Activated B cell treated with CpG ODN at 0.5 μM for 24 hours (primary cell): ENCODE results near the gene GOLGA3. TPM values are rescaled to one million over a fixed set of nuclear protein-coding genes. Genes with fewer than 3 reads are reported as not detected.

ENCODE experiments used
- ATAC-seq: fragments of 200-7000 bp; cut with Tn5 transposase; one replicate; pipeline ENCODE4 v1.10.0; 2021; ENCODE audit warnings: low read depth, mild to moderate bottlenecking, moderate library complexity
- CTCF ChIA-PET: fragments of 350-600 bp; sonication (Branson Sonifier 250); formaldehyde crosslinking; loops from one replicate; lab custom pipeline; 2021; ENCODE audit warnings: antibody characterized with exemption; lab: Charles Lee
- POLR2A ChIA-PET: fragments of 350-600 bp; sonication (Branson Sonifier 250); formaldehyde crosslinking; loops from one replicate; lab custom pipeline; 2021; ENCODE audit warnings: antibody characterized with exemption; lab: Charles Lee
- DNase-seq: peaks from one replicate; pipeline ENCODE4 v3.0.0; 2022
- H3K27ac Mint-ChIP-seq: one replicate; pipeline ENCODE4 v1.8.0; 2020; ENCODE audit warnings: mixed read lengths
- H3K27me3 Mint-ChIP-seq: one replicate; pipeline ENCODE4 v1.8.0; 2021; ENCODE audit warnings: mixed read lengths
- H3K36me3 Mint-ChIP-seq: one replicate; pipeline ENCODE4 v1.8.0; 2021; ENCODE audit warnings: low read depth, mixed read lengths
- H3K4me1 Mint-ChIP-seq: one replicate; pipeline ENCODE4 v1.8.0; 2021; ENCODE audit warnings: mixed read lengths
- H3K4me3 Mint-ChIP-seq: one replicate; pipeline ENCODE4 v1.8.0; 2020; ENCODE audit warnings: mild to moderate bottlenecking, mixed read lengths
- H3K9me3 Mint-ChIP-seq: one replicate; pipeline ENCODE4 v1.8.0; 2020; ENCODE audit warnings: mixed read lengths
- CTCF ChIP-seq: fragments of 200-600 bp; IDR thresholded peaks from one replicate; pipeline ENCODE4 v1.8.0; 2022; ENCODE audit warnings: antibody characterized with exemption, mild to moderate bottlenecking
- intact Hi-C: fragments of 100-400 bp; cut with micrococcal nuclease; formaldehyde crosslinking; loops from one replicate; pipeline ENCODE4 v1.15.1; 2024
- total RNA-seq: library from RNA; stranded (reverse); gene quantifications from 2 replicates; pipeline ENCODE4 v1.2.3, GENCODE V29; 2022

Gene GOLGA3
- total RNA-seq, 1 donor from 2014 or later: 52.4 TPM

- Mint-ChIP-seq H3K4me1 (no peaks in the 10 kb centered on the region), H3K4me3 (no peak overlapping the region), H3K36me3 (peaks cover 90% of the 10 kb centered on the region), H3K27me3 (no peaks in the 10 kb centered on the region), H3K9me3 (no peaks in the 10 kb centered on the region), H3K27ac (no peak overlapping the region)
- ChIA-PET POLR2A (no interaction called here), CTCF (no interaction called here)
- ATAC-seq (no peak), DNase-seq (no peak)
- intact Hi-C loops: no loop called here
- no peak for TF ChIP-seq CTCF
Observed at GRCh38 chr12:132726386-132726785, 102.3 kb downstream of the GOLGA3 start.

GRCh38 chr12:132724506-132725241 lies 104.0 kb downstream of the GOLGA3 start:
- no peak for TF ChIP-seq CTCF
- POLR2A ChIA-PET: interaction anchor here (0.8 kb wide), 1 partner anchor 11 kb away, joined by 3 read pairs; no protein-coding TSS in a partner anchor
- Mint-ChIP-seq H3K27ac (no peak overlapping the region), H3K27me3 (no peaks in the 10 kb centered on the region), H3K36me3 (peaks cover 88% of the 10 kb centered on the region), H3K4me1 (no peaks in the 10 kb centered on the region), H3K4me3 (no peak overlapping the region), H3K9me3 (no peaks in the 10 kb centered on the region)
- CTCF ChIA-PET: no interaction called here
- intact Hi-C loops: no loop called here
- ATAC-seq: no peak
- DNase-seq: no peak

GRCh38 chr12:132723764-132724140 lies 104.9 kb downstream of the GOLGA3 start:
- Mint-ChIP-seq H3K36me3 (peaks cover 92% of the 10 kb centered on the region), H3K4me3 (no peak overlapping the region), H3K4me1 (no peaks in the 10 kb centered on the region), H3K27me3 (no peaks in the 10 kb centered on the region), H3K27ac (no peak overlapping the region), H3K9me3 (no peaks in the 10 kb centered on the region)
- ATAC-seq (no peak), DNase-seq (no peak)
- no peak for TF ChIP-seq CTCF
- ChIA-PET POLR2A (interaction anchor here (0.8 kb wide), 1 partner anchor 10 kb away, joined by 3 read pairs; no protein-coding TSS in a partner anchor), CTCF (no interaction called here)
- intact Hi-C loops: no loop called here

GRCh38 chr12:132723015-132723763 lies 105.5 kb downstream of the GOLGA3 start:
- Mint-ChIP-seq H3K27ac (no peak overlapping the region), H3K4me3 (no peak overlapping the region), H3K36me3 (peaks cover 89% of the 10 kb centered on the region), H3K27me3 (no peaks in the 10 kb centered on the region), H3K9me3 (no peaks in the 10 kb centered on the region), H3K4me1 (no peaks in the 10 kb centered on the region)
- ATAC-seq (no peak), DNase-seq (no peak)
- intact Hi-C loops: no loop called here
- no peak for TF ChIP-seq CTCF
- POLR2A ChIA-PET: no interaction called here
- CTCF ChIA-PET: no interaction called here

- ATAC-seq (no peak), DNase-seq (no peak)
- no peak overlapping the region for H3K4me3 Mint-ChIP-seq
- no peaks in the 10 kb centered on the region for H3K4me1 Mint-ChIP-seq
- ChIA-PET CTCF (no interaction called here), POLR2A (no interaction called here)
- H3K27me3 Mint-ChIP-seq: no peaks in the 10 kb centered on the region
- H3K36me3 Mint-ChIP-seq: peaks cover 81% of the 10 kb centered on the region
- intact Hi-C loops: no loop called here
- H3K27ac Mint-ChIP-seq: no peak overlapping the region
- no peaks in the 10 kb centered on the region for H3K9me3 Mint-ChIP-seq
- no peak for TF ChIP-seq CTCF
Observed at GRCh38 chr12:132720606-132721345, 107.9 kb downstream of the GOLGA3 start.
